Adipose tissue (tissue), 3 donors: ENCODE measurements around the gene PTPRD. TPM values are rescaled to one million over a fixed set of nuclear protein-coding genes. Genes with fewer than 3 reads are reported as not detected.

Experiments
- H3K27ac ChIP-seq: one replicate; pipeline ENCODE4 v1.5.1; 2013; ENCODE audit warnings: low read depth, low read length
- whole genome bisulfite sequencing, 3 donors: extraction: QIAGEN DNeasy Blood & Tissue Kit; methylation state at CpG; one replicate each; pipeline ENCODE4 v1.1.7; 2013; 5-methylcytosine and 5-hydroxymethylcytosine counted together
- polyA plus RNA-seq, 3 donors: library from polyadenylated mRNA; stranded (reverse); fragments of 200-250 nt; gene quantifications; one replicate each; pipeline ENCODE4 v1.2.3, GENCODE V29; 2013
- donor health status: healthy with polysubstance abuse.
- donor health status: Bipolar disorder and iron deficiency.
- donor health status: healthy.

PTPRD gene
- polyA plus RNA-seq, 3 donors: 1.4 to 3.9 (median 2.1) TPM

DNA sequence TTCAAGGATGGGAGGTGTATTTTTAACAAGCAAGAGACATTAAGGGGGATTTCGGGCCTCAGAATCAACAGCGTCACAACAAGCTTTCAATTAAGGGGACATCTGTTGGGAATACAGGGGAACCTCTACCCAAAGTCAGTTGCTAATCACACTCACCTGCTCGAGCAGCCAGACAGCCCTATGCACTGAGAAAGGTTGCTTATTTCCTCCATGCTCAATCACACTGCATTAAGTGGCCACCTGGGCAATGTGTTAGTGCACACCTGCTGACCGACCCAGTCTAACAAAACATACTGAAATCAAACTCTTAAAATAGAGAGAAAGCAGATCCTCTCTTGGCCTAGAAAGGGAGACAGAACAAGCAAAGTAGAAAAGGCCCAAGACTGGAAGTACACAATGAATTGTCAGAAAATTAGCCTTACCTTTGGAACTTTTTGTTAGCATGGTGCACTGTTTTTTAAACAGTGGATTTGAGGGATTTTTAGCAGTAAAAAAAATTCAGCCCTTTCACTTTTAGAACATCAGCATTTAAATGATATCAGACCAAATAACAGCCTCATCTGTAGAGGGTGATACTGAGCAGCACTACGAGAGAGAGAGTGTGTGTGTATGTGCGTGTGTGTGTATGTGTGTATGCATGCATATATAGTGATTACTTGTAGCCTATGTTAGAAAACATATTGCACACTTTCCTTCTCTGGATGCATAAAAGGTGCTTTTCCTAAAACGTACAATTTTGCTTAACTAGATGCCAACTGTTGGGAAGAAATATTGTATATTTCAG, 1694.7 kb downstream of the PTPRD start:
- no peak overlapping the region for H3K27ac ChIP-seq
- WGBS, 3 donors: 63 to 83% (median 80%) methylated on average over 7 of the region's 7 CpGs

DNA sequence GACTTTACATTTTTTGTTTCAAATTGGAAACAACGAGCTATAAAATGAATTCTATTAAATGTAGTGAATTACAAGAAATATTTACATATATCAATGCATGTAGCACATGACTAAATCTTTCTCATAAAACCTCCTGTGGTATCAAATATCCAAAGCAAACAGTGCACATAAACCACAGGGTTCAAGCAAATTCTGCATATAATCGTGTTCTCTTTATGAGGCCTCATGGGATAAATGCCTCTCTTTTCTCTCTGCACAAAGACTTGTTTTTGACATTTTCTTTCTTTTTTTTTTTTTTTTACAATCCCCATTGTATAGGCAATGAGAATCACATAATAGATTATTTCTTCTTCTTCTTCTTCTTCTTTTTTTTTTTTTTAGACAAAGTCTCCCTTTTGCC, 1696.0 kb downstream of the PTPRD start:
- 78 to 84% (median 79%) methylated on average over 2 of the region's 2 CpGs for WGBS, 3 donors
- no peak overlapping the region for H3K27ac ChIP-seq

- no peak overlapping the region for H3K27ac ChIP-seq
Observed at GRCh38 chr9:8907868-8908267, 1704.9 kb downstream of the PTPRD start.

GRCh38 chr9:8905731-8906130, 1707.1 kb downstream of the PTPRD start:
- H3K27ac ChIP-seq: no peak overlapping the region
- 52 to 69% (median 62%) methylated on average over 3 of the region's 3 CpGs for WGBS, 3 donors

DNA sequence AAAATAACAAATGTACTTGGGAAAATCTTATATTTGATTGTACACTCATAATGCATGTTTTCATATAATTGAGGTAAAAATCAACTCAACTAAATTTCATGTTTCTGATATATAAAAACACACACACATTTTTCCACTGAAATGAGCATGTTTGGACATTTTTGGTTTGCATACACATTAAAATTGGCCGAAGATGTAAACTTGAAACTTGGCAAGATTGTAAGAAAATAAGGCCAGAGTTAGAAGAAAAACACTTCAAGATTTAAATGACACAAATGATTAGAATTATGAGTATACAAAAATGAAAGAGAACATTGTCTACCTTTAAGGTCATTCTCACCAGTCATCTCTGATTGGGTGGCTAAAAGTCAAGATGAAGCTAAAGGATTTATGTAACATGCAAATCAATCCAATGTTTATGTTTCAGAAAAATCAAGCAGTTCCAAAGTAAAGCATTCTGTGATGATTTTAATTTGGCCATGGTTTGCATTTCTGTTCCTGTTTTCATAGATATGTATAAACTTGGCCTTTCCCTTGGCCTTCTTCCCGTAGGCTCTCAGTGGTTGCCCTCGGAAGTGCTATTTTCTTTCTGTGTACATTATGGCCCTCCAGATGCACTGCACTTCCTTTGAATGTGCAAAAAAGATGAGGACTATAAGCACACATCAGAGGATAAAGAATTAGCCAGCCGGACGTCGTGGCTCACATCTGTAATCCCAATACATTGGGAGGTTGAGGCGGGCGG, 1707.9 kb downstream of the PTPRD start:
- H3K27ac ChIP-seq: no peak overlapping the region
- 72 to 82% (median 74%) methylated on average over 8 of the region's 8 CpGs for WGBS, 3 donors

- 76 to 81% (median 78%) methylated on average over 5 of the region's 5 CpGs for WGBS, 3 donors
- no peak overlapping the region for H3K27ac ChIP-seq
Observed at GRCh38 chr9:8903077-8903476, 1709.7 kb downstream of the PTPRD start.

GRCh38 chr9:8901146-8901545, 1711.7 kb downstream of the PTPRD start:
- H3K27ac ChIP-seq: no peak overlapping the region
- WGBS, 3 donors: 64 to 85% (median 74%) methylated on average over 2 of the region's 2 CpGs

GRCh38 chr9:8899511-8899910, 1713.3 kb downstream of the PTPRD start:
- 56 to 68% (median 62%) methylated on average over 4 of the region's 4 CpGs for WGBS, 3 donors
- no peak overlapping the region for H3K27ac ChIP-seq

DNA sequence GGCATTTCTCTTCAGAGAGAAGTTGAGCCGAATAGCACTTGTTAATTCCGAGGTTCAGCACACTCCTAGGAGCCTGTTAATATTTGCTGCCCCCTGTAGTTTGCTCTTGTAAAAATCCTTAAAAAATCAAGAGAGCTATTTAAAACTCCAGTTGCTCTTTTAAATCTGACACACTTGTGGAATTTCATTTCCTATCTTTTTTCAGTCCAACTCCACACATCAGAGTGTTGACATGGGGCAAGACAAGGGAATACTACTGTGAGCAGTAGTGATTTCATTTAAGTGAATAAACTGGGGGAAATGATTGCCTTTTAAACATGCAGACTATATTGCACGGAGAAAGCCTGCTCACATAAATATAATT, 1717.0 kb downstream of the PTPRD start:
- 31 to 34% (median 34%) methylated on average over 3 of the region's 3 CpGs for WGBS, 3 donors

GRCh38 chr9:8895106-8895860, 1717.5 kb downstream of the PTPRD start:
- 19 to 37% (median 35%) methylated on average over 4 of the region's 4 CpGs for WGBS, 3 donors
- no peak overlapping the region for H3K27ac ChIP-seq

More for the DNA sequence above, 1717.0 kb downstream of the PTPRD start:
- no peak overlapping the region for H3K27ac ChIP-seq

DNA sequence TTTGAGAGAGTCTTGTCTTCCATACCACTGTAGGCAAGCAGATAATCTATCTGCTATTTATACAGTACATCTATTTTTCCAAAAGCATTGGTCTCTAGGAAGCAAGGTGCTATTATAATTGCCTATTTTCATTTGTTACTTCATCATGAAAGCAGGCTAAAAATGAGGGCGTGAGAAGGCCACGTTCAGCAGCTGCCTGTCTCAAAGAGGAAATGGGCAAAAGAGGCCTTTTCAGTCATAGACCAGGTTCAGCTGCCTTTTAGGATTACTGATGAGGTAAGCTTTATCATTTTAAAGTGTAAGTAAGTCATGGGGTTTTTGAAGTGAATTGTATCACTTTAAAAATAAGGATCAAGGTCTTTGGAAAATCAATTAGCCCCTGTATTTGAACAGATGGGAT, 1722.1 kb downstream of the PTPRD start:
- 62 to 71% (median 67%) methylated on average over 2 of the region's 2 CpGs for WGBS, 3 donors
- no peak overlapping the region for H3K27ac ChIP-seq

DNA sequence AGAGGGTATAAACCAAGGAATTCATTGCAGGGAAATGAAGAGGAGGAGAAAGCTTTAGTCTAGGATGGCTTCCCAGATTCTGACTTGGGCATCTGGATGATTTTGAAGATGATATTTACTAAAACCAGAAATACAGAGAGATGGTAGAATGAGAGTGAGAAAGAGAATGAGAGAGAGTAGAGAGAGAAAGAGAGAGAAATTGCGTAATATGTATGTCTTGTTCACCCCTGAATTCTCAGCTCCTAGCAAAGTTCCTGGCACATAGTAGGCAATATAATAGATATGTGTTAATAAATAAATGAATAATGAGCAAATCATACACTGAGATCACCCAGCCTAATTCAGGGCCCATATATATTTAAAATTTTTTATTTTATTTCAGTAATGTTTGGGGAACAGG, 1723.7 kb downstream of the PTPRD start:
- no peak overlapping the region for H3K27ac ChIP-seq
- WGBS, 3 donors: 98 to 100% (median 100%) methylated on average over 1 of the region's 1 CpG

GRCh38 chr9:8888591-8888990, 1724.2 kb downstream of the PTPRD start:
- no peak overlapping the region for H3K27ac ChIP-seq
- 81 to 92% (median 85%) methylated on average over 1 of the region's 1 CpG for WGBS, 3 donors

- 26 to 39% (median 36%) methylated on average over 1 of the region's 1 CpG for WGBS, 3 donors
- H3K27ac ChIP-seq: no peak overlapping the region
Observed at GRCh38 chr9:8887369-8887768, 1725.4 kb downstream of the PTPRD start.

- WGBS, 3 donors: 14 to 46% (median 43%) methylated on average over 1 of the region's 1 CpG
- H3K27ac ChIP-seq: no peak overlapping the region
Observed at GRCh38 chr9:8883321-8883720, 1729.5 kb downstream of the PTPRD start.

DNA sequence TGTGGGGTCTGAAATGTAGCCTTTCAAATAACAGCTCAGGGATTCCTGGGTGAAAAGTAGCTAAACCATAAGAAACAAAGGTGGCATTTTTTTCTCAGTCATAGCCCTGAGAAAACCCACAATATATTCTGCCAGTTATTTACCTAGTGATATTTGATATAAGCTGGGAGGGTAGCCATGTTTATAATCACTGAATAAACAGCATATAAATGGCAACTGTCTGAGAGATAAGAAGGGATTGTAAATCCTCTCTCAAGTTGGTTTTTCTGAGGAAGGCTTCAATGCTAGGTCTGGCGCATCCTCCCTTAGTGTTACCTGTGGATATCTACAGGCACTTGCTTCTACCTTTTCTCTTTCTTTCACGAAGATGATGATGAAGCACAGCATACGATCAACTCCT, 1732.7 kb downstream of the PTPRD start:
- H3K27ac ChIP-seq: no peak overlapping the region
- 59 to 90% (median 78%) methylated on average over 3 of the region's 3 CpGs for WGBS, 3 donors

DNA sequence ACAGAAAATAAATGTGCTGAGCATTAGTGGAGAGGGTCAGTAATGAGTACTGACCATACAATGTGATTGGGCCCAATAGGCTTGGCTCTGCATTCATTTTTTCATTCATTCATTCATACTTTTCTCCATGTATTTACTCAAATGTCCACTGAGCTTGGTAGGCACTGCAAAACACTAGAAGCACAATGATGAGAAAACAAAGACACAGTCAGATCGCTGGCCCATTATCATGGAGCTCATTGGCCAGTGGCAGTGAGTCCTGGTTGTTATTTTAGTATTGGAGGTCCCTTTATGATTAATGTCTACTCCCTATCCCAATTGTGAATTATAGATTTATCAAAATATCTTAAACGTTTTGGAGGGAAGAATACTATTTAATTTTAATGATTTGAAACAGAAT, 1733.5 kb downstream of the PTPRD start:
- WGBS, 3 donors: 63 to 70% (median 66%) methylated on average over 2 of the region's 2 CpGs
- H3K27ac ChIP-seq: no peak overlapping the region

DNA sequence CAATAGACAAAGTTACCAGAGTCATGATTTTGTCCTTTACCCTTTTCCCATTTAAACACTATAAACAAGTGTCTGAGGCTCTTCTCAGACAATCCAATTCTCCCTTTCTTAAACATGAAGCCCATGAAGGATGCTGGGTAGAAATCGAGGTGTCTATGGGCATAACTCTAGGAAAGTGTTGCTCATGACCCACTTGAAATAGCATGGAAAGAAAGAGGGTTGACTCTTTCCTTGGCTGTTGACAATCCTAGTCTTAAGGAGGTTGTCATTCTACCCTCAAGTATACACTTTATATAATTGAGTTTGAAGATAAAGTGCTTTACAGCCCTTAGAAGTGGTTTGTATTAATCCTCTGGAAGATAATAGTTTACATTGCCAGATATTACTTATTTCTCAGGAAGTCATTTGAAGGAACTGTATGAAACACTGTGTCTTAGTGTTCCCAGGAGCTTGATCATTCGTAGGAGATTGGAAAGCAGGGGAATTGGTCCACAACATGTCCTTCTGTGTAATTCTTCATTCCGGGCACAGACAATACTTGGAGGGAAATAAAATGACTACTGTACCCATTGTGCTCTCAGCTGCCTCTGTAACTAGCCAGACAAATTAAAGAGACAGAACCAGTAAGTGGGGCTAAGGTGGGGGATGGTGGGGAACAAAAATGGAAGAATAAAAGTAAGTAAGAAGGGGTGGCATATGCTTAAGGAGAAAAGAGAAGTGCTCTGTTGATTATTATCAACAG, 1734.9 kb downstream of the PTPRD start:
- 65 to 77% (median 72%) methylated on average over 3 of the region's 3 CpGs for WGBS, 3 donors
- no peak overlapping the region for H3K27ac ChIP-seq

DNA sequence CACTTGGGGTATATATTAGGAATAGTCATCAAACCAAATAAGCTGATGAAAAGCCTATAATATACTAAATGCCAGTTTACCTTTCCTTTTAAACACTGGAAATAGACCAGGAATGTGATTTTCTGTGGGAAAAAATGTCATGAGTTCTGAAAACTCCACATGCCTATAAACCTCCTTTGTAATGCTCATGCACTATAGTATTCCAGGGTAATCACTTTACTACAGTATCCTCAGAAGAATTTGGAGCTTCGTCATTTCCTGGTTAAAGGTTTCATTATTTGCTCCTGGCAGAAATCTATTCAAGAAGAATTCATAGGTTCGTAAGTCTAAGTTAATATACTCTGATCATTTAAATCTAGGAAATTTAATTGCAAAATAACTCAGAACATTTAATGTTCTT, 1736.5 kb downstream of the PTPRD start:
- no peak overlapping the region for H3K27ac ChIP-seq
- WGBS, 3 donors: 72 to 90% (median 76%) methylated on average over 2 of the region's 2 CpGs
